Activated CD4-positive, alpha-beta T cell treated with anti-CD3 and anti-CD28 coated beads, Interleukin-10, Interleukin-2, amounts not matched to agents 100 ng/mL and 50 ng/mL, durations not matched to agents 16 hours and 8 hours (primary cell): ENCODE measurements around the gene OR7D2.

ENCODE experiments used
- DNase-seq: peaks from one replicate; pipeline ENCODE4 v3.0.0-alpha.2; 2020

Gene OR7D2

GRCh38 chr19:9219489-9219888, 40.7 kb downstream of the OR7D2 start, which contains the start of gene OR7D4:
OR7D4 (minus strand) TSS chr19:9219589; CDS start chr19:9214837, 4,752 bp downstream.
- no peak for DNase-seq
